ENCODE results near the gene NPFFR1.
"Not testable (repeated sequence)": the region's sequence is repeated elsewhere in the genome, so short reads cannot be mapped to it uniquely, and the experiment has no call there.

Gene NPFFR1

GRCh38 chr10:70255329-70256299, 28.2 kb downstream of the NPFFR1 start:
- DNase-seq (ENCODE audit: low spot score): no peak

DNA sequence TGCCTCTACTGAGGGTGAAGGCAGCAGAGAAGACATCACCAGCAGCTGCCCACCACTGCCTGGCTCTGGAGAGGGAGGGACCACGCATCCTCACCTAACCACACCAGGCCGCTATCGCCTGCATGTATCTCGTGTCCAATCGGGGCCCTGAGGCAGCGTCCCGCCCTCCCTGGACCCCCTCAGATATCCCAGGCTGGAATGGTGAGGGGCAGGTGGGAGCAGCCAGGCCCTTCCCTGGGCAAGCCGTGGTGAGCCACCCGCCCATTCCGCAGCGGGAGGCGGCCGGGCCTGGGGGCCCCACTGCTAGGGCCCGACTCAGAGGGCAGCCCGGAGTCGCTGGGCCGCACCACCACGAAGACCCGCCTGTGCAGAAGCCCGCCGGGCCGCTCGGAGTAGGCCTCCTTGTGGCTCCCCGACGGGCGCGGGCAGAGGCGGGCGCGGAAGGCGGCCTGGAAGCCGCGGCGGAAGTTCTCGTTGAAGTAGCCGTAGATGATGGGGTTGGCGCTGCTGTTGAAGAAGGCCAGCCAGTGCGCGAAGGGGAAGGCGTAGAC, 29.0 kb downstream of the NPFFR1 start:
- no peak for DNase-seq (ENCODE audit: low spot score)

GRCh38 chr10:70253878-70254765, 29.7 kb downstream of the NPFFR1 start:
- no peak for DNase-seq (ENCODE audit: low spot score)

DNA sequence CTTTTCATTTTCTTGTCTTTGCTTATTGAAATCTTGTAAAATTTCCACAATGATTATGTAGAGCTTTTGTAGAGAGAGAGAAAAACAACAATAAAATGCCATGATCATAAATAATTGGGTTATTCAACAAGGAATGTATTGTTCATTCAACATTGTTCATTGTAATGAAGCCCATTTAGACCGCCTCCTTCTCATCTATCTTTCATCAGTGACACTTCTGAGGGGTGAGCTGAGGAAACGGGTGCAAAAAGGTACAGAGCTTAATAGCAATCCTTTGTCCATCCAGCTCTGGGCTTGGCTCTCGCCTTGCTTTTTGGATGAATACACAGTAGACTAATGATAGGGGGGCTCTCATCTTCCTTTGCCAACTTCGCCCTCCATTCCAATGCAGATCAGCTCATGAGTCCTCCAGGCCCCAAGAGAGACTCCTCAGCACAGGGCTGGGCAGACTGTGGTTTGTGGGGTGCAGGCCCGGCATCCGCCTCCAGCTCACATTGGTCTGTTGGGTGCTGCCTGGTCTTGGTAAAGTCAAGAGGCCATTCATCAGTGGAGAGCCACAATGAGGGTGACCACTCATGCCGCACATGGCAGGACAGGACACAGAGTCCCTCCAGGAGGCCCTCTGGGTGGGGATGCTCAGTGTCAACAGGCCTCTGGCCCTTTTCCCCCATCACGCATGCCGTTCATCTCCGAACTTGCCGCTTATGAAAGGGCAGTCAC, 32.7 kb downstream of the NPFFR1 start:
- no peak for DNase-seq (ENCODE audit: low spot score)

DNA sequence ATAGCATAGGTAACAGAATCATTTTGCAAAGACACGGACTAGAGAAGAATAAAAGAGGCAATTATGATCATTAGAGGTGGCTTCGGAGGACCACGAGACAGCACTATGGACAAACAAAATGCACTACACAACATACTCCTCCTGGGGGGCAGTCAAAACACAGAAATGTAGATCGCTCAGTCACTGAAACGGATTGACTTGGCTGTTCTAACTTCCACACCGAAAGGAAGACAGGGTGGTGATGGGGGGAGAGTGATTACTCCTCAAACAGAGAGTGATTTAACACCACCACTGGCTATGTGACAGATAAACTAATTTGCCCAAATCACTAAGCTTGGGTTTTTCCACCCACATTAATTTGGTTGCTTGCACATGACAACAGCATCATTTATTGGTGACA, 36.4 kb downstream of the NPFFR1 start:
- no peak for DNase-seq (ENCODE audit: low spot score)

DNA sequence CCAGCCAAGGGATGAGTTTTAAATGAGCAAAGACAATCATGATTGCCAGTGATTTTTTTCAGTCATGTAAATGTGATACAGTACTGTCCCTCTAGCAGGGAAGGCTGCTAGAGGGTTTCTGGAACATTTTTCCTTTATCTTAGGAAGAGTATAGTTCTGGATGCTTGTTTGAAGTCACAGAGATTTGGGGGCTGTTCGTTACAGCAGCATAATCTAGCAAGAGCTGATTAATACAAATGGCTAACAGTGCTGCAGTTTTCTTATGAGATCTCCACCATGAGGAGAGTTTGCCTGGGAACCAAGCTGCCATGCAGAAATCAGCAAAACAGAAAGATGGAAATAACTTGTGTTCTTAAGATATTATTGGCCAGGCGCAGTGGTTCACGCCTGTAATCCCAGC, 42.7 kb downstream of the NPFFR1 start:
- no peak for DNase-seq (ENCODE audit: low spot score)

DNA sequence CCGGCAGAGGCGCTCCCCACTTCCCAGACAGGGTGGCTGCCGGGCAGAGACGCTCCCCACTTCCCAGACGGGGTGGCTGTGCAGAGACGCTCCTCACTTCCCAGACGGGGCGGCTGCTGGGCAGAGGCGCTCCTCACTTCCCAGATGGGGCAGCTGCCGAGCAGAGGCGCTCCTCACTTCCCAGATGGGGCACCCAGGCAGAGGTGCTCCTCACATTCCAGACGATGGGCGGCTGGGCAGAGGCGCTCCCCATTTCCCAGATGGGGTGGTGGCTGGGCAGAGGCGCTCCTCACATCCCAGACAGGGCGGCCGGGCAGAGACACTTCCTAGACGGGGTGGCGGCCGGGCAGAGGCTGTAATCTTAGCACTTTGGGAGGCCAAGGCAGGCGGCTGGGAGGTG, 43.8 kb downstream of the NPFFR1 start:
- not testable (repeated sequence) for DNase-seq (ENCODE audit: low spot score)

GRCh38 chr10:70239077-70239976, 44.5 kb downstream of the NPFFR1 start:
- DNase-seq (ENCODE audit: low spot score): not testable (repeated sequence)

DNA sequence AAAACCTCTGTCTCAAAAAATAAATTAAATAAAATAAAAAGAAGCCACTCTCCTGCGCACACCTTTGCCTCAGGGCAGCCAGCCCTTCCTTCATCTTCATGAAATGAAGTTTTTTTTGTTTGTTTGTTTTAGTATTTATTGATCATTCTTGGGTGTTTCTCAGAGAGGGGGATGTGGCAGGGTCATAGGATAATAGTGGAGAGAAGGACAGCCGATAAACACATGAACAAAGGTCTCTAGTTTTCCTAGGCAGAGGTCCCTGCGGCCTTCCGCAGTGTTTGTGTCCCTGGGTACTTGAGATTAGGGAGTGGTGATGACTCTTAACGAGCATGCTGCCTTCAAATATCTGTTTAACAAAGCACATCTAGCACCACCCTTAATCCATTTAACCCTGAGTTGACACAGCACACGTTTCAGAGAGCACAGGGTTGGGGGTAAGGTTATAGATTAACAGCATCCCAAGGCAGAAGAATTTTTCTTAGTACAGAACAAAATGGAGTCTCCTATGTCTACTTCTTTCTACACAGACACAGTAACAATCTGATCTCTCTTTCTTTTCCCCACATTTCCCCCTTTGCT, 45.8 kb downstream of the NPFFR1 start:
- DNase-seq (ENCODE audit: low spot score): not testable (repeated sequence)

GRCh38 chr10:70234668-70235447, 48.9 kb downstream of the NPFFR1 start:
- DNase-seq (ENCODE audit: low spot score): no peak

DNA sequence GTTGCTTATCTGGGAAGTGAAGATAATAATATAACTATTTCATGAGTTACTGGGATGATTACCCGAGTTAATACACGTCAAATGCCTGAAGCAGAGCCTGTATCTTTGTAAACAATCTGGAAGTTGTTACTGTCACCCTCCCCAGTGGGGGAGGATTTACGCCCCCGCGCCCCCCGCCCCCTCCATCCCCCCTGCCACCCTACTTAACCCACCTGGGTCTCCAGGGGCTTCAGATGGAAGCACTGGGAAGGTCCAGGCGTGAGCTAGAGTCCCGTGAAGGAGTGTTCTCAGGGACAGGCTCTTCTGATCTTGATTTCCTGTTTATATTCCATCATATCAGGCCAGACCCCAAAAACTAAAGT, 49.9 kb downstream of the NPFFR1 start:
- peak; percentile 32 for DNase-seq (ENCODE audit: low spot score)

- DNase-seq (ENCODE audit: low spot score): peak; percentile 92
Measured at GRCh38 chr10:70233109-70233938, 50.5 kb downstream of the NPFFR1 start, which contains the start of gene PPA1. TSS of gene PPA1 (minus strand) at chr10:70233429. CDS start at chr10:70233327, 102 bp downstream.

DNA sequence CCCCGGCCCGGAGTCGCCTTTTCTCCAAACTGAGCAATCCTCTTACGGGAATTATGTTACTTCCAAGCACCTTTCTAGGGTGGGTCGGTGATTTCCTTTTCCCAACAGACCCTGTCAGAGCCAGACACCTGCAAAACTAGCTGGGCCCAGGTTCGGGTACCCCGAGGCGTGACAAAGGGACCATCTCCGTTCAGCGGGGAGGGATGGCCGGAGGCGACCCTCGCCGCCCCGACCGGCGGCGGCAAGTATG, 51.0 kb downstream of the NPFFR1 start:
- no peak for DNase-seq (ENCODE audit: low spot score)

- DNase-seq (ENCODE audit: low spot score): peak; percentile 55
Measured at GRCh38 chr10:70232155-70232858, 51.5 kb downstream of the NPFFR1 start.

GRCh38 chr10:70228491-70228890, 55.3 kb downstream of the NPFFR1 start:
- DNase-seq (ENCODE audit: low spot score): no peak

DNA sequence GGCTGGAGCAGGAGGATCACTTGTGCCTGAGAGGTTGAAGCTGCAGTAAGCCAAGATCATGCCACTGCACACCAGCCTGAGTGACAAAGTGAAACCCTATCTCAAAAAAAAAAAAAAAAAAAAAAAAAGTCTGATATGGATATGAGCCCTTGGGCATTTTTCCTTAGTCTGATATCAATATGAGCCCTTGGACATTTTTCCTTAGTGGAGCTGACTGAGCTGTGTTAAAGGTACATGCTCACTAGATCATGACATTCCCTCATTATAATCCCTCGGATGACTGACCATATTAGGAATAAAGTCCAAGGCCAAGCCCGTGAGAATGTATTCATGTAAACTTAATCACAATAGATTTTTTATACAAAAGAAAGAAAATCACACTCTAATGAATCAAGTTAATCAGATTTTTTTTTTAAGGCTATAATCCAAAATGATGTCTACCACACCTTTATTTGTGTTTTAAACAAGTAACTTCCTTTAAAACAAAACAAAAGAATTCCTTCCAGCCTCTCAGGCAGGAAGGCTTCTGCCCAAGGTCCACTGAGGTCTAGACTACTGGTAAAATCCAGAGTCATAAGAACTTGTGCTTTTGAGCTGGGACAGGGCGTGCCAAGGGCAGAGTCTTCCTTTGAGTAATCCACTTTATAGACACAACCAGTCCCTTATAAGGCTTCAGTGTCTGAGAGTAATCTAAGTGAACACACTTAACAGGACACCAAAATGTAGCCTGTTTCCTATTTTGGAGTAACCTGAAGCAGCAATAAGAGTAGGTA, 56.1 kb downstream of the NPFFR1 start:
- DNase-seq (ENCODE audit: low spot score): no peak

- no peak for DNase-seq (ENCODE audit: low spot score)
Measured at GRCh38 chr10:70223728-70224127, 60.1 kb downstream of the NPFFR1 start.
